HG03342 (cell line): ENCODE data around the gene TAP2.
"Not testable (repeated sequence)": the region's sequence is repeated elsewhere in the genome, so short reads cannot be mapped to it uniquely, and the experiment has no call there.

ENCODE experiments used
- ATAC-seq: cut with Tn5 transposase; IDR thresholded peaks from one replicate; pipeline ENCODE4 v1.9.1; 2021; ENCODE audit warnings: mild to moderate bottlenecking, moderate library complexity; ENCODE audit not compliant: unreplicated experiment

TAP2 gene

DNA sequence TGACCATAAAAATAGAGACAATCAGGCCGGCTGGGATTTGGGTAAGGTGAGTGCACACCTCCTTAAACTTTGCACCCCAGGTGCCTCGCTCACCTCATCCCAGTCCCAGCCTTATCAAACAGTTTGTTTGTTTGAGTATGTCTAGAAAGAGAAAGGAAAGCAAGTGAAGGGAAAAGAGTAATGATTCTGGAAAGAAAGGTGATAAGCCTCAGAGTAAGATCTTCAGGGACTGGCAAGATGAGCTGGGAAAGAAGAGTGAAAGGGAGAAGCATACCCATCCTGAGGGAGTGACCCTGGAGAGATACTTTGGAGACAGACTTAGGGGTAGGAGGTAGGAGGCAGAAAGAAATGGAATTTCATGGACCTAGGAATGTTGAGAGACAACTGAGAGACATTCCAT, 1.7 kb downstream of the TAP2 start:
- no peak for ATAC-seq

DNA sequence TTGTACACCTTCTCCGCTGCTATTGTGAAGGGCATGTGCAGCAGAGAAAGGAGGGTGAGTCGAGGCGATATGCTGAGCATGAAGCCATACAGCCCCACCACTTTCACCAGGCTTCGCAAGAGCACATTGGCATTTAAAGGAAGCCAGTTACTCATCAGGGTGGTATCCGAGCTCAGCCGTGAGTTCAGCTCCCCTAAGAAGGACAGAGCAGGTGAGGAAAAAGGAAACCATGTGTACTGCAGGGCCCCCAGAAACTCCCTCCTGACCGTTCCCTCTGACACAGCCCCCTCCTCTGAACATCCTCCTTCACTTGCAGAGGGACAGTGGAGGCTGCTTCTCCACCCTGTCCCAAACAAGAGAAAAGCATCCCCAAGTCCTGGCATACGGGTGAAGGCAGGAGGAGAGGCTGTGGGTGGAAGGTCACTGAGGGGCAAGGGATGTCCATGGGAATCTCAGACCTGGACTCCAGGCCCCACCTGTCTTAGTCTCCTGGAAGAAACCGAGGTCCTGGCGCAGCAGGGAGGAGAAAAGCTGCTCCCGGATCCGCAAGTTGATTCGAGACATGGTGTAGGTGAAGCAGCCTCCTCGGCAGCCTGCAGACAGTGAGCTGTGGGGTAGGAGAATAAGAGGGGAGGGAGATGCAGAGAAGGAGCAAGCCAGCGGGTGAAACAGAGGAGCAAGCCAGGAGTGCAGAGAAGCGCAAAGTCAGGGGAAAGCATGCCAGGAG, 3.2 kb downstream of the TAP2 start:
- no peak for ATAC-seq

DNA sequence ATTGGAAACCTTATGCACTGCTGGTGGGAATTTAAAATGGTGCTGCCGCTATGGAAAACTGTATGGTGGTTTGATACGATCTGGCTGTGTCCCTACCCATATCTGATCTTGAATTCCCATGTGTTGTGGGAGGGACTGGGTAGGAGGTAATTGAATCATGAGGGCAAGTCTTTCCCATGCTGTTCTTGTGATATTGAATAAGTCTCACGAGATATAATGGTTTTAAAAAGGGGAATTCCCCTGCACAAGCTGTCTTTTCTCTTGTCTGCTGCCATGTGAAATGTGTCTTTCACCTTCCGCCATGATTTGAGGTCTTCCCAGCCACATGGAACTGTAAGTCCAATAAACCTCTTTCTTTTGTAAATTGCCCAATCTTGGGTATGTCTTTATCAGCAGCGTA, 4.9 kb downstream of the TAP2 start:
- ATAC-seq, result no peak

DNA sequence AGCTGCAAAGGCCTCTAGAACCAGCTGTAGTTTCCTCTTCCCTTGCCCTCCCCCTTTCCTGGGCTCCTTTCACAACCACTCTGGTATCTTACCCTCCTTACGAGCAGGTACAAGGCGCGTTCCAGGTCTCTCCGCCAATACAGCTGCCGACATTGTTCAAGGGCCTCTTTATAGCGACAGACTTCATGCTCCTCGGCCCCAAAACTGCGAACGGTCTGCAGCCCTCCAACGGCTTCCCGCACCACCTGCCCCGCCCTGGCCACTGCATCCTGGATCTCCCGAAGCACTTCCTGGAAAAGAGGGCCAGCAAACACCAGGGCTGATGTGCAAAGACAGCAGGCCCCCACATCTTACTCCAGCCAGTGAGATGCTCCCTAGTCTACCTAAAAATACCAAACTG, 6.0 kb downstream of the TAP2 start:
- no peak for ATAC-seq

DNA sequence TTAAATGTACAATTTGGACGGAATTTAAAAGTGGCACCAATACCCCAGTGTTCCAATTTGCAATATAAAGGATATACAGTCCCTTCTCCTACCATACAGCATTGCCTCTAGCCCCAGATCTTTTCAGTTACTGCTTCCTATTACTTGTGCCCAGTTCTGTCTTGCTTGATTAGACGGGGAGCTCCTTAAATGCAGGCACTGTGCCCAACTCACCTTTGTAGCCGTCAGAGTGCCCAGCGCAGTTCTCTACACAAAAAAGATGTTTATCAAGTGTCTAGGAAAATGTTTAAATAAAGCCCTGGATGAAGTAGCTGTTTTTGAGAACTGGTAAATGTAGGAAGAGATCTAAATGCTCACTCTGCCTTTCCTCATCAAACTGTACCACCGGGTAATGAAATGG, 7.6 kb downstream of the TAP2 start:
- ATAC-seq, result no peak

DNA sequence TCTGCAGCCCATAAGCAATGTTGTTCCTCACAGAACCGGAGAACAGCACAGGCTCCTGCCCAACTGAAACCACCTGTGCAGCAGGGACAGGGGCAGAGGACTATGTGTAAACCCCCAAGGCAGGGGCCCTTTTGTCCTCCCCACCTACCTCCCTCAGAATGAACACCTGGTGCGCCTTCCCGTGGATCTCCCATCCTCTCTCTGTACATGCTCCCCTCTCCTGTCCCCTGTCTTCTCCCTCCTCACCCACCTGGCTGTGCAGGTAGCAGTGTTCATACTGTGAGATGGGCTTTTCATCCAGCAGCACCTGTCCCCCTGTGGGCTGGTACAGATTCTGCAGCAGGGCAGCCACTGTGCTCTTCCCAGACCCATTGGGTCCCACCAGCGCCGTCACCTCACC, 8.5 kb downstream of the TAP2 start:
- ATAC-seq, result no peak

DNA sequence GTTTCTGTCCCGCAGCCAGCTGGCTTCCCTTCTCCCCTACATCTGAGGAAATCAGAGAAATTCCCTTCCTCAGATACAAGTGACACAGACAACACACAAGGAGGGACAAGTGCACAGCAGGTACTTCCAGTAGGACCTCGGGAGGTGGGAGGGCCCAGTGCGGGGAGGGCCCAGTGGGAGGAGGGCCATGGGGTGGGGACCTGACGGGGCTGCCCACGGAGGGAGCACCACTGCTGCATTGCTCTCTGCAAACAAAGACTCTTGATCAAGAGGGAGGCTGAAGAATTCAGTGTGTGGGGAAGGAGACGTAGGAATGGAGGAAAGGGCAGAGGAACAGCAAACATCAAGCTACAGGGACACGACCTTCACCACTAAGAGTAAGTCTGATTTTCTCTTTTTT, 9.0 kb downstream of the TAP2 start:
- no peak for ATAC-seq

DNA sequence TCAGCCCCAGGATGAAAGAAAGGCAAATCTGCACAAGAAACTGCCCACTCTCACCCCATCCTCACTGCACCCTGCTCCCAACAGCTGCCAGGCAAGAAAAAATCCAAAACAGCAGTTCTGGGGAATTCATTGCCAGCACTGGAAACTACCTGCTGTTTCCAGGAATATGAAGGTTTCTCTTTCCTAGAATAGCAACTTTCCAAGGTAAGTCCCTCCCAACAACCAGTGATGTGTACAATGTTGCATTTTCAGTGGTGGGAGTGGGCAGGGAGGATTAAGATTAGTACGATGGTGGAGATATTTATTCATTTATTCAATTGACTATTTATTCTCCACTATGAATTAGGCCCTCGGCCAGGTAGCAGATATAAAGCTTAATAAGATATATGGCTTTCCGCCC, 11.5 kb downstream of the TAP2 start:
- ATAC-seq, result no peak

DNA sequence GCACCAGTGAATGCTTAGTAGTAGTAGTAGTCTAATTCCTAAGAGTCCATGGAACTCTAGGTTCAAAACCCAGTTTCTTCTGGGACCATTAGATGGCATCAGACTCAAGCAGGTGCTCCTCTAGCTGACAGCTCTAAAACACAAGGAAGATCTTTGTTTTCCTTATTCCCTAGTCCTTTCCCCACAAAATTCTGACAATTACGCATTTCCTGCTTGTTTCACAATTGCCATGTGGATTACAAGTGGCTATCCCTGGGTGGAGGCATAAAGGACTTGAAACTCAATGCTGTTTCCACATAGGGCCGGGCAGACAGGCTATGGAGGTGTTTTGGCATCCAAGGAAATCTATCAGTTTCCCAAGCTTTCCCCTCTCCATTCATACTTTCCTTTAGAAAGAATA, 12.6 kb downstream of the TAP2 start:
- no peak for ATAC-seq

DNA sequence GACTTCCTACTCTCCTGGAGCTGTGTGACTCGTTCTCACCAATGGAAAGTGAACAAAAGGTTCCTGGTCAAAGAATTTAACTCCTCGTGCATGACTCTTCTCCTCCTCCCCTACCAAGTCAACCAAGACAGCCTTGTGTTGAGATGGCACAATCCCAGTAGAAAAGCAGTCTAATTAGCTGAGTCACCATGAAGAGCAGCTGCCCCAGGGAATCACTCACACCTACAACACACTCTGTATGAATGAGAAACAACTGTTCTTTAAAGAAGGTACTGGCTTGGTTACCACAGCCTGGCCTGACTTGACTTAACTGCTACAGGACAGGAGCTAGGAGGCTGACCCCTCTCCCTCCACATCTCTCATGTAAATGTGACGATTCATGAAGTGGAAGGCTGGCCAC, 18.8 kb downstream of the TAP2 start:
- no peak for ATAC-seq

DNA sequence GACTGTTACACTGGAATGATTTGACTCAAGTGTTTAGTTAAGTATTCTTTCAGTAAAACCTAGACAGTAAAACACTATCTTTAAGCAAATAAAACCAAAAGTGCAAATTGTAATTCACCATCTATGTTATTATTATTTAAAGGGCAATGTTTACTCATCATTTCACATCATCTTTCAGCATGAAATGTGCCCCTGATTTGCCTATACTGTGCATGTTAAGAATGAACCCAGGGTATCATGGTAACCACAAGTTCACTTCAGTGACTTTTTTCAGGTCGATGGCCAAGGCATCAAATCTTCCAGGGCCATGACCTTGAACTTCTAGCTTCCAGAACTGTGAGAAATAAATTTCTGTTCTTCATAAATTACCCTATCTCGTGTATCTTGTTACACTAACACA, 19.7 kb downstream of the TAP2 start:
- ATAC-seq, result no peak

DNA sequence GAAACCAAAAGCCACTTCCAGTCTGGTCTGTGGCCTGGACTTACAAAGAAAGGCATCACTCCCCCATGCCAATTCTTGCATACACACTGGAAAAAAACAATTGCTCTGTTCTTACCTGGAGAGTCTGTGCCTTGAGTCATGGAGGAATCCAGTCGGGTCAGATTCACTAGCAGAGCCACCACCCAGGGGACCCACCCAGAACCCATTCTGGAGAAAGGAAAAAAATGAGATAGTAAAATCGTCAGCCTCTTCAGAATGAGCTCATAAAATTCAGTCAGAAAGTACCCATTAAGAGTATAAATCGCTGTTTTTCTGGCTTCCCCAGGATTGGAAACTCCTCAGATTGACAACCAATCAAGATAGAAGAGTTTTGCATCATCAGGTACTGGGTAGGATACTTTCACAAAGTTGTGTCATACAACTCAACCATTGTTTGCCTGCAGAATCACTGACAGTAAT, 21.8 kb downstream of the TAP2 start, which contains the start of gene HLA-DOB:
Gene HLA-DOB (minus strand): TSS at position 257 of the 459 bp plus-strand sequence. CDS start 51 bp downstream, at position 206.
- peak; percentile 59 for ATAC-seq

DNA sequence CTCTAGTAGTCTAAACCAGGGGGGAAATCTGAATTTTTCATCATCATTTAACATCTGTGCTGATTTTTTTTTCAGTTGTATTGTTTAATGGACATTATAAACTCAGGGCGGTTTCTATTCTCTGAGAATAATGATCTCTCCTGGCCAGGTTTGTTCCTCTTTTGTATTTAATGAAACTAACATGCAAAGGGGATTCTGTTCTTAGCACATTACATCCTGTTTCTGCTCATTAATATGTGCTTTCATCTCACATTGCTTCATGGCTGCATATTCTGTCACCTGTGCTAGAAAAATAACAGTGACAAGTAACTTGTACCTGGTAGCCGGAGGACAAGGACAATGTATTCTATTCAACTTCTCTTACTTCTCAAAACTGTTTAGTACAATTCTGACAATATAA, 22.5 kb downstream of the TAP2 start:
- ATAC-seq, result no peak

DNA sequence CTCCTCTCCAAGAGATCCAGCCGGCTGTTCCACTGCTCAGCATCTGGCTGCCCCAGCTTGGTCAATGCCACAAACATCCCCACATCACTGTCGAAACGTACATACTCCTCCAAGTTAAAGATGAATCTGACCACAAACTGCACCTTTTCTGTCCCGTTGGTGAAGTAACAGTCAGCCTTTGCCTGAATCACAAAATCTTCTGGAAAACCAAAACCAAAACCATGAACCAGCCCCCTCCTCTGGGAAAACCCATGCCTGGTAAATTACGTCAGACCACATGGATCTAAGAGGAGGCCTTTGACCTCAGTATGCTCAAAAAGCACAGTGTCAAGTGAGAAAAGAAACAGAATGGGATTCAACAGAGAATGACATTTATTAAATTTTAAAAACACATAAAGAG, 23.4 kb downstream of the TAP2 start:
- no peak for ATAC-seq

DNA sequence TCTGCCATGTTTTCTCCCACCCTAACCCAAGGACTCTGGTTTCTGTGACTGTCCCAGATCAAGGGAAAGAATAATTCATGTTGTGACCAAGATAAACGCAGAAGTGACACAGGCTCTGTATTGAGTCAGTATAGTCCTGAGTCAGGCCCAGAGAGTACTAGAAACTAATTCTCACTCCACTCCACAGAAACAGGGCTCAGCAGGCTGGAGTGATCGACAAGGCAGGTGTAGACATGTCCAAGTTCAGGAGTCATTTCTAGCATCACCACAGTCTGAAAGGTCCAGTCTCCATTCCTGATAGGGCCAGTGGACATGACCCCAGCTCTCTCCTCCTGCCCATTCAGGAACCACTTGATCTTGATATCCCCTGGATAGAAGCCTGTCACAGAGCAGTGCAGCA, 24.4 kb downstream of the TAP2 start:
- ATAC-seq, result no peak

DNA sequence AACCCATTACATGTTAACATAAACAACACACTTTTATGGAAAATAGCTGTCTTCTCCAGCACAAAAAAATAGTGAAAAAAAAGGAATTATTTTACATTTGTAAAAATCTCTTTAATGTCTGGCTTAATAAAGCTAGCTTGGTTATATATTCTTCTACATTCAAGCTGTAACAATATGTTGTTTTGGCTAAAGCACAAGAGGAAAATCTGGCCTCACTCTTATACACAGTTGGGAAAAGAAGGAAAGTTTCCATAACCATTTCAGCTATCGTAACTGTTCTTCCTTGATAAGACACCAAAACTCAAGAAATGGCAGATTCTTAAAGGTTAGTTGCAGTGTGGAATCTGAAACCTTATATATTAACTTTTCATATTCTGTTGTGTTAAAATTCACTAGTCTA, 29.4 kb downstream of the TAP2 start:
- no peak for ATAC-seq

DNA sequence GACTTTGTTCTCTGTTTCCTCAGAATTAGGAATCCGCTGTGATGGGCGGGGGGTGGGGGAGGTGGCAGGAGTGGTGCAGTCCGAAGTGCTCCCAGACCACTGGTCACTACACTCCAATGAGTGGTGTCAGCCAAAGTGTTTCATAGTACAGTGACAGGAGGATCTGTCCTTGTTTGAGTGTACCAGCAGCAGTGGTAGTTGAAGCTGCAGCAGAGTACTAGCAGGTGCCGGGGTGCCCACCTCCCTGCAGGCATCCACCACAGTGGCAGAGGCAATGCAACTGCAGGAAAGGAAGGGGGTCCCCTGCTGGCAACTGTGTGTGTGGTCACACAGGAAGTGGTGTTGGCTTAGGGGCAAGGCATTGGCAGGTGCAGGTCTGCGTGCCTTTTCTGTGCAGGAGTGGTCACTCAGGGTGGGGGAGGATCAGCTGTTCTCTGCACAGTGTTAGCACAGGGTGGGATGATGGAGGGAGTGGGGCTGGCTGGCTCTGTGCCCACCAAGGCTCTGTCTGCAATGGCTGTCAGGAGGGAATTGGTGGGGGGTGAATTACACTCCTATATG, 31.4 kb downstream of the TAP2 start:
- no peak for ATAC-seq

DNA sequence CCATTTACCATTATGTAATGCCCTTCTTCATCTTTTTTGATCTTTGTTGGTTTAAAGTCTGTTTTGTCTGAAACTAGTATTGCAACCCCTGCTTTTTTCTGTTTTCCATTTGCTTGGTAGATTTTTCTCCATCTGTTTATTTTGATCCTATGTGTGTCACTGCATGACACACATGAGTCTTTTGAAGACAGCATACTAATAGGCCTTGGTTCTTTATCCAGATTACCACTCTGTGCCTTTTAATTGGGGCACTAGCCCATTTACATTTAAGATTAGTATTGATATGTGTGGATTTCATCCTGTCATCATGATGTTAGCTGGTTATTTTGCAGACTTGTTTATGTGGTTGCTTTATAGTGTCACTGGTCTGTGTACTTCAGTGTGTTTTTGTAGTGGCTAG, 33.1 kb downstream of the TAP2 start:
- ATAC-seq, result not testable (repeated sequence)

DNA sequence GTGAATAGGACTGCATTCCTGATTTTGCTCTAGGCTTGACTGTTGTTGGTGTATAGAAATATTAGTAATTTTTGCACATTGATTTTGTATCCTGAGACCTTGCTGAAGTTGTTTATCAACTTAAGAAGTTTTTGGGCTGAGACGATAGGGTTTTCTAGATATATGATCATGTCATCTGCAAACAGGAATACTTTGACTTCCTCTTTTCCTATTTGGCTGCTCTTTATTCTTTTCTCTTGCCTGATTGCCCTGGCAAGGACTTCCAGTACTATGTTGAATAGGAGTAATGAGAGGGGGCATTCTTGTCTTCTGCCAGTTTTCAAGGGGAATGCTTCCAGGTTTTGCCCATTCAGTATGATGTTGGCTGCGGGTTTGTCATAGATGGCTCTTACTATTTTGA, 35.1 kb downstream of the TAP2 start:
- no peak for ATAC-seq

DNA sequence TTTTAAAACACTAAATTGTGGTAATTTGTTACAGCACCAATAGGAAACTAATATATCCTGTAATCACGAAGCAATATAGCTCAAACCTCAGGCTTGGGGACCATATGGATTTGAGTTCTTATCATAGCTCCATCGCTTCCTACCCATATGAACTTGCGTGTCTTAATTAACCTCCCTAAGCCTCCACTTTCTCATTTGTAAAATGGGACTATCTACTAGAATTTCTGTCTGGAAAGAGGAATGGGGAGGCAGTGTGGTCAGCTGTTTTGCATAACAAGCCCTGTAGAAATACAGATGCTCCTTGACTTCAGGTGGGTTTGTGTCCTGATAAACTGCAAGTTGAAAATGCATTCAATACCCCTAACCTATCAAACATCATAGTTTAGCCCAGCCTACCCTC, 38.8 kb downstream of the TAP2 start:
- ATAC-seq, result no peak

DNA sequence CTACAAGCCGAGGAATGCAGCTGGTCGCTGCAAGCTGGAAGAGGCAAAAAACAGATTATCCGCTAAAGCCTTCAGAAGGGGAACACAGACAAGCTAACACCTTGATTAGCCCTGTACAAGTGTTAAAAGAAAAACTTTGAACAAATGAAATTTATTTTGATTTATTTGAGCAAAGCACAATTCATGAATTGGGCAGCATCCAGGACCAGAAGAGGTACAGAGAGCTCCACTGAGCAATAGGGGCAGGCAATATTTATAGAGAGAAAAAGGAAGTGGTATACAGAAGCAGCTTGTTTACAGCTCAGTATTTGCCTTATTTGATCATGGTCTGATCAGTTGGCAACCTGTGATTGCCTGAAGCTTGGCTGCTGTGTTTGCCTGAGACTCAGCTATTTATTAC, 39.4 kb downstream of the TAP2 start:
- ATAC-seq, result no peak

DNA sequence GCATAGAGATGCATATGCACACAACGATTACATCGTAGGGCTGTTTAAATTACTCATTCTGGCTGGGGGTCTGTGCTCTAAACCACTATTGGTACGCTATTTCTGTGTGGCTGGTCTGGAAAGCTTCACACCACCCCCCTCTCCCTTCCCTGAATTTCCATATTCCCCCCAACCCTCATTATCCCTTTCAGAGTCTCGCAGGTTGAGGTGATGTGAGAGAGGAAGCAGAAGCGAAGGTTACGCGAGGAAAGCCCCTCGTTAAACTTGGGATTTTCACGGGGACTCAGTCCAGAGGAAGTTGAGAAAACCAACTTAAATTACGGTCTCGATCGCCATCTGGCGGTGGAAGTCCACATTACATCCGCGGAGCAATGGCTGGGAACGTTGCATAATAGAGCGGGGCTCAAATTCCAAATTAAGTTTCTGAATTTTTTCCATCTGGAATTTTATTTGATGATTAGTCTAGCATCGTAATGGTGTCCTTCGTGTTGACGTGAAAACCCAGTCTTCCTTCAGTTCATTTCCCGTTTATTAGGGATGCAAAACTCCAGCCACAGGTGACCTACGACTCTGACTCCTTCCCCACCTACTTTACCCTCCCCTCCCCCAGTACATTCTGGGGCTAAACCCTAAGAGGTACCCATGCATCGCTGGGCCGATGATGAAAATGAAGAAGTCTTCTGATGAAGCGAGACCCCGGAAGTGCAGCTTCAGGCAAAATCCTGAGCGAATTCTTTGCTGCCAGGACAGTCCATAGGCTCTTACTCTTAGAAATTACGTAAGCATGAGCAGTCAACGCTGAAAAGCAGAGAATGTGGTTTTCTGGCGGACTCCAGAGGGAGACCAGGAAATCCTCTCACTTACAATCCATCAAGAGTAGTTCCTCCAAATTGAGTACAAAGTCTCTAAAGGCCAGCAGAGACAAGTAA, 41.4 kb downstream of the TAP2 start:
- no peak for ATAC-seq
